ENCODE measurements around the gene ACBD6. TPM values are rescaled to one million over a fixed set of nuclear protein-coding genes. Genes with fewer than 3 reads are reported as not detected.

ACBD6 gene
- total and polyA plus RNA-seq, 4 donors = 8.3 to 17.3 (median 14.0) TPM

DNA sequence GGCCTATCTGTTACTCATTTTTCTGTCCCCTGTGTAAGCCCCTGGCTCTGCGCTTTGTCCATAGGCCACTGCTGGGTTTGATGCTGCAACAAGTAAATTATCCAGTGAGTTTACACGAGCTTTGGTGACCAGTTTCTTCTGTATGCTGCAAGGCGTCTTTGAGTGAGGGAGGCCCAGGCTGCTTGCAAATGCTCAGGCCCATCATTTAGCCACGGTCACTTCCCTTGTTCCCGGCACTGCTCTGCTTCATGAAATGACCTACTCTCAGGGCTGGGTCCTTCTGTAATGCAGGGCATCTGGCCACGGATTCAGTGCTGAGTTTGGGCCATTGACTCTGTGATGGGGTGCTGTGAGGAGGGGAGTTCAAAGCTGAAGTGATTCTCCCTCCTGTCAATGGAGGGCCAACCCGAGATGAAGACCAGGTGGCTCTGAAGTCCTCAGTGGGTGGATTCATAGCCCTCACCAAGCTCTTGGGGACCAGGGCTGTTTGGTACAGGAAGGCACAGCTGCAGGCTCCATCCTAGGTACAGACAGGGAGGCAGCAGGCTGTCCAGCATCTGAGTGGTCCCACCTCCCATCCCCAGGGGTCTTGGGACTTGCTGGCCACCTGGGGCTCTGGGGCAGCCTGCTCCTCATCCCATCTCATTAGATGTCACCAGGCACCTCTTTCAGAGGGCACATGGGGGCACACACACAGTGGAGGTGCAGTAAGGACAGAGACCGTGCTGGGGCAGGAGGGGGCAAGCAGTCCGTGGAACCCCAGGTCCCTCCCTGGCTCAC is 250.7 kb downstream of the ACBD6 start (continued):
- TF ChIP-seq FOXA2 (IDR thresholded peaks at IDR 0.05) = no peak
- TF ChIP-seq, protein P1, sequence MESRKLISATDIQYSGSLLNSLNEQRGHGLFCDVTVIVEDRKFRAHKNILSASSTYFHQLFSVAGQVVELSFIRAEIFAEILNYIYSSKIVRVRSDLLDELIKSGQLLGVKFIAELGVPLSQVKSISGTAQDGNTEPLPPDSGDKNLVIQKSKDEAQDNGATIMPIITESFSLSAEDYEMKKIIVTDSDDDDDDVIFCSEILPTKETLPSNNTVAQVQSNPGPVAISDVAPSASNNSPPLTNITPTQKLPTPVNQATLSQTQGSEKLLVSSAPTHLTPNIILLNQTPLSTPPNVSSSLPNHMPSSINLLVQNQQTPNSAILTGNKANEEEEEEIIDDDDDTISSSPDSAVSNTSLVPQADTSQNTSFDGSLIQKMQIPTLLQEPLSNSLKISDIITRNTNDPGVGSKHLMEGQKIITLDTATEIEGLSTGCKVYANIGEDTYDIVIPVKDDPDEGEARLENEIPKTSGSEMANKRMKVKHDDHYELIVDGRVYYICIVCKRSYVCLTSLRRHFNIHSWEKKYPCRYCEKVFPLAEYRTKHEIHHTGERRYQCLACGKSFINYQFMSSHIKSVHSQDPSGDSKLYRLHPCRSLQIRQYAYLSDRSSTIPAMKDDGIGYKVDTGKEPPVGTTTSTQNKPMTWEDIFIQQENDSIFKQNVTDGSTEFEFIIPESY (IDR thresholded peaks at IDR 0.05) = no peak

DNA sequence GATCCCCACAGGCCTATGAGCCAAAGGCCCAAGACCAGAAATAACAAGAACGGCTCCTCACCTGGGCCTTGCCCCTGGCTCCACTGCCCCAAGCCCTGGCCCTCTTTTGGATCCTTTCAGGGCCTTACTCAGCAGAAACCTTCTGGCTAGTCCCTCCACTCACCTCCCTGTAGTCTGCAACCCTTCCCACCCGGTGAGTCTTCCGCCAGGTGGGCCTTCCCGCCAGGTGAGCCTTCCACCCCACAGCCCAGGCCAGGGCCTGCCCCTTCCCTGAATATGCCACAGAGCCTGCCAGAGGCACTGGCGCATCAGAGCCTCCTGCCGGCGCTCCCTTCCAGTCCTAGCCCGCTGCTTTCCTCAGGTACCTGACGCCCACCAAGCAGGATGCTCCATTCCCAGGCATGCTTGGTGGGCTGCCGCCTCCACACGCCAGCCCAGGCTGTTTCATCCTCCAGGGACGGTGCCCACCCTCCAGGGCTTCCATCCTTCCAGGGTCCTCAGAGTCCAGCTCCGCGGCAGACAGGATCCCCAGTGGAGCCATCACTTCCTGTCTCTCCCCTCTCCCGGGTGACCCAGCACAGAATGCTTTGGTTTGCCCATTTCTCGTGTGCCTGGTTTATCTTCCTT is 251.4 kb downstream of the ACBD6 start:
- H3K4me3 ChIP-seq (ENCODE audit: low read depth in 1 of 3, low read length in 3 of 3) = no peak overlapping the region
- TF ChIP-seq HNF4G (IDR thresholded peaks at IDR 0.05) (no peak), RXRA (IDR thresholded peaks at IDR 0.05) (no peak)
- H3K4me1 ChIP-seq (ENCODE audit: control insufficient read depth in 4 of 4, insufficient read depth in 4 of 4, low read length in 3 of 4) = no peaks in the 10 kb centered on the region
- no peak overlapping the region for H3K27ac ChIP-seq (ENCODE audit: low read depth in 1 of 2, low read length in 2 of 2)
- H3K27me3 ChIP-seq (ENCODE audit: control insufficient read depth in 4 of 4, insufficient read depth in 4 of 4, low read length in 3 of 4) = no peaks in the 10 kb centered on the region
- 90% methylated on average over 16 of the region's 16 CpGs for WGBS
- no peaks in the 10 kb centered on the region for H3K9me3 ChIP-seq (ENCODE audit: control insufficient read depth in 4 of 4, low read length in 3 of 4)
- no peak for DNase-seq (ENCODE audit: low spot score)
- no peak overlapping the region for H3K9ac ChIP-seq (ENCODE audit: low read depth in 1 of 2, low read length in 2 of 2)
- no peaks in the 10 kb centered on the region for H3K36me3 ChIP-seq (ENCODE audit: control insufficient read depth in 4 of 4, insufficient read depth in 3 of 4, low read depth in 1 of 4, low read length in 3 of 4)

DNA sequence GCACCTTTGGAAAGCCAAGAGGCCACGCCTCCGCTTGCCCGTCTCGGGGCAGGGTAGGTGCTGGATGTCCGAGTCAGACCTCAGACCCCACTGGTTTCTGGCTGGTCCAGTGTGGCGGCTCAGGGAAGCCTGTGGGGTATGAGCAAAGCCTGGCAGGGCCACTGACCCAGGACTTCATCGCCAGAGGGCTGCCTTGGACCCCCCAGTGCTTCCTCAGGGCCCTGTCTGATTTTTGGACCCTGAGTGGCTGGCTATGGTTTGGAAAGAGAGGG is 251.9 kb downstream of the ACBD6 start:
- Histone ChIP-seq H3K4me3 (ENCODE audit: low read depth in 1 of 3, low read length in 3 of 3) (no peak overlapping the region), H3K9me3 (ENCODE audit: control insufficient read depth in 4 of 4, low read length in 3 of 4) (no peaks in the 10 kb centered on the region), H3K36me3 (ENCODE audit: control insufficient read depth in 4 of 4, insufficient read depth in 3 of 4, low read depth in 1 of 4, low read length in 3 of 4) (no peaks in the 10 kb centered on the region), H3K27ac (ENCODE audit: low read depth in 1 of 2, low read length in 2 of 2) (no peak overlapping the region), H3K9ac (ENCODE audit: low read depth in 1 of 2, low read length in 2 of 2) (no peak overlapping the region), H3K4me1 (ENCODE audit: control insufficient read depth in 4 of 4, insufficient read depth in 4 of 4, low read length in 3 of 4) (no peaks in the 10 kb centered on the region), H3K27me3 (ENCODE audit: control insufficient read depth in 4 of 4, insufficient read depth in 4 of 4, low read length in 3 of 4) (no peaks in the 10 kb centered on the region)
- WGBS = 66% methylated on average over 7 of the region's 7 CpGs
- DNase-seq (ENCODE audit: low spot score) = no peak
- no peak for TF ChIP-seq REST (IDR thresholded peaks at IDR 0.05)
- TF ChIP-seq YY1 (IDR thresholded peaks at IDR 0.05) = no peak
- TF ChIP-seq HNF4A (conservative IDR thresholded peaks at IDR 0.05) = no peak
- TF ChIP-seq FOXA1 (IDR thresholded peaks at IDR 0.05) = no peak
- no peak for TF ChIP-seq FOXA2 (IDR thresholded peaks at IDR 0.05)
- TF ChIP-seq, protein P2, sequence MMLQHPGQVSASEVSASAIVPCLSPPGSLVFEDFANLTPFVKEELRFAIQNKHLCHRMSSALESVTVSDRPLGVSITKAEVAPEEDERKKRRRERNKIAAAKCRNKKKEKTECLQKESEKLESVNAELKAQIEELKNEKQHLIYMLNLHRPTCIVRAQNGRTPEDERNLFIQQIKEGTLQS (IDR thresholded peaks at IDR 0.05) = no peak
- TF ChIP-seq EGR1 (IDR thresholded peaks at IDR 0.05; ENCODE audit: low read depth in 2 of 2) = no peak
- no peak for TF ChIP-seq TAF1 (conservative IDR thresholded peaks at IDR 0.05)
- TF ChIP-seq SP1 (IDR thresholded peaks at IDR 0.05) = no peak
- TF ChIP-seq JUND (IDR thresholded peaks at IDR 0.05) = no peak
- TF ChIP-seq NR2F2 (IDR thresholded peaks at IDR 0.05) = no peak

Data from liver (tissue), 9 donors.